Brain microvascular endothelial cell (primary cell): Measurements from ENCODE around the gene FABP3.

Experiments
- DNase-seq: peaks from one replicate; pipeline ENCODE4 v3.0.0-alpha.2; 2020
- H3K27ac ChIP-seq: fragments of 250-450 bp; sonication (Bioruptor Pico); 2 replicates; pipeline ENCODE4 v1.5.1; 2020; ENCODE audit warnings: mild to moderate bottlenecking, moderate library complexity
- H3K27me3 ChIP-seq: fragments of 250-450 bp; sonication (Bioruptor Pico); replicated peaks from 2 replicates; pipeline ENCODE4 v1.5.1; 2020; ENCODE audit warnings: mild to moderate bottlenecking
- H3K36me3 ChIP-seq: fragments of 250-450 bp; sonication (Bioruptor Pico); replicated peaks from 2 replicates; pipeline ENCODE4 v1.5.1; 2020; ENCODE audit warnings: mild to moderate bottlenecking
- H3K4me3 ChIP-seq: 2 replicates; pipeline ENCODE4 v1.5.1; 2011; ENCODE audit warnings: low read depth, mild to moderate bottlenecking, control low read depth, low read length, moderate library complexity
- in situ Hi-C: cut with HindIII; loops from 2 replicates; pipeline ENCODE4 v1.10.0; 2017; ENCODE audit warnings: low sequenced_read_pairs, low pct_ligation_motif_present
- TF ChIP-seq, protein P1 (sequence below): IDR thresholded peaks from 2 replicates; pipeline ENCODE4 v1.5.1; 2011; ENCODE audit warnings: low read depth, mild to moderate bottlenecking, moderate library complexity, low read length, control low read depth, inconsistent platforms; ENCODE audit errors: missing control alignments

The FABP3 gene

GRCh38 chr1:31335007-31335406 is 37.9 kb downstream of the FABP3 start:
- no peak overlapping the region for H3K27ac ChIP-seq
- no peaks in the 10 kb centered on the region for H3K36me3 ChIP-seq
- H3K27me3 ChIP-seq: no peaks in the 10 kb centered on the region
- in situ Hi-C loops: no loop called here
- TF ChIP-seq, protein P1, sequence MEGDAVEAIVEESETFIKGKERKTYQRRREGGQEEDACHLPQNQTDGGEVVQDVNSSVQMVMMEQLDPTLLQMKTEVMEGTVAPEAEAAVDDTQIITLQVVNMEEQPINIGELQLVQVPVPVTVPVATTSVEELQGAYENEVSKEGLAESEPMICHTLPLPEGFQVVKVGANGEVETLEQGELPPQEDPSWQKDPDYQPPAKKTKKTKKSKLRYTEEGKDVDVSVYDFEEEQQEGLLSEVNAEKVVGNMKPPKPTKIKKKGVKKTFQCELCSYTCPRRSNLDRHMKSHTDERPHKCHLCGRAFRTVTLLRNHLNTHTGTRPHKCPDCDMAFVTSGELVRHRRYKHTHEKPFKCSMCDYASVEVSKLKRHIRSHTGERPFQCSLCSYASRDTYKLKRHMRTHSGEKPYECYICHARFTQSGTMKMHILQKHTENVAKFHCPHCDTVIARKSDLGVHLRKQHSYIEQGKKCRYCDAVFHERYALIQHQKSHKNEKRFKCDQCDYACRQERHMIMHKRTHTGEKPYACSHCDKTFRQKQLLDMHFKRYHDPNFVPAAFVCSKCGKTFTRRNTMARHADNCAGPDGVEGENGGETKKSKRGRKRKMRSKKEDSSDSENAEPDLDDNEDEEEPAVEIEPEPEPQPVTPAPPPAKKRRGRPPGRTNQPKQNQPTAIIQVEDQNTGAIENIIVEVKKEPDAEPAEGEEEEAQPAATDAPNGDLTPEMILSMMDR: peak; percentile 64
- peak; percentile 7 for DNase-seq
- no peak overlapping the region for H3K4me3 ChIP-seq

DNA sequence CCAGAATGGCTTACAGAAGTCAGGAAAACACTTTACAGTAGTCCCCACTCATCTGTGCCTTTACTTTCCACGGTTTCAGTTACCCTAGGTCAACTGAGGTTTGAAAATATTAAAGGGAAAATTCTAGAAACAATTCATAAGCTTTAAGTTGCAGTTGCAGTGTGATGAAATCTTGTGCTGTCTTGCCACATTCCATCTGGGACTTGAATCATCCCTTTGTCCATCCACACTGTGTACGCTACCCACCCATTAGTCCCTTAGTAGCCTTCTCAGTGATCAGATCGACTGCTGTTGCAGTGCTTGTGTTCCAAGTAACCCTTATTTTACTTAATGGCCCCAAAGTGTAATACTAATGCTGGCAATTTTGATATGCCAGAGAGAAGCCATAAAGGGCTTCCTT is 45.5 kb downstream of the FABP3 start:
- DNase-seq: no peak
- no peak overlapping the region for H3K27ac ChIP-seq

DNA sequence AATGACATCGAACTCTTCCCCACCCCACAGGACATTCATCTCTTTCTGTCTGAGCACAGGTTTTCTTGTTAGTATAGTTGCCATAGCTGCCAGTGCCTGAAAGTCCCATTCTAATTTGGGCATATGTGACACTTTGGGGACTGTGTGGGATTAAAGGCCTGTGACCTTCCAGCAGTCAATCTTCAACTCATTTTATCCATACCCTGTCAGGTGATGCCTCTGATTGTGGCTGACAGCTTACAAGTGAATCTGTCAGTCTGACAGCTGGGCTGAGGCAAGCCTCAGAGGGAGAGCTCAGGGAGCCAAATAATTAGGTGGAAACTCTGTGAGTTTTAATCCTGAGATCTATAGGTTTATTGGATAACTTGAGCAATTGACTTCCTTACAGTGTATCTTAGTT is 46.4 kb downstream of the FABP3 start:
- Histone ChIP-seq H3K4me3 (no peak overlapping the region), H3K36me3 (peaks cover 5% of the 10 kb centered on the region), H3K27me3 (no peaks in the 10 kb centered on the region), H3K27ac (no peak overlapping the region)
- TF ChIP-seq, protein P1: no peak
- no peak for DNase-seq
- in situ Hi-C loops: no loop called here

More for the DNA sequence above, 45.5 kb downstream of the FABP3 start:
- in situ Hi-C loops: no loop called here
- TF ChIP-seq, protein P1: no peak
- Histone ChIP-seq H3K4me3 (no peak overlapping the region), H3K36me3 (peaks cover 3% of the 10 kb centered on the region), H3K27me3 (no peaks in the 10 kb centered on the region)

- Histone ChIP-seq H3K4me3 (no peak overlapping the region), H3K27ac (no peak overlapping the region), H3K36me3 (peaks cover 5% of the 10 kb centered on the region), H3K27me3 (no peaks in the 10 kb centered on the region)
- DNase-seq: no peak
- TF ChIP-seq, protein P1: no peak
- in situ Hi-C loops: no loop called here
Observed at GRCh38 chr1:31324992-31325391, 47.9 kb downstream of the FABP3 start.

GRCh38 chr1:31324093-31324492 is 48.8 kb downstream of the FABP3 start:
- H3K36me3 ChIP-seq: peaks cover 5% of the 10 kb centered on the region
- no peak overlapping the region for H3K4me3 ChIP-seq
- TF ChIP-seq, protein P1: no peak
- in situ Hi-C loops: no loop called here
- no peak for DNase-seq
- no peaks in the 10 kb centered on the region for H3K27me3 ChIP-seq
- no peak overlapping the region for H3K27ac ChIP-seq

DNA sequence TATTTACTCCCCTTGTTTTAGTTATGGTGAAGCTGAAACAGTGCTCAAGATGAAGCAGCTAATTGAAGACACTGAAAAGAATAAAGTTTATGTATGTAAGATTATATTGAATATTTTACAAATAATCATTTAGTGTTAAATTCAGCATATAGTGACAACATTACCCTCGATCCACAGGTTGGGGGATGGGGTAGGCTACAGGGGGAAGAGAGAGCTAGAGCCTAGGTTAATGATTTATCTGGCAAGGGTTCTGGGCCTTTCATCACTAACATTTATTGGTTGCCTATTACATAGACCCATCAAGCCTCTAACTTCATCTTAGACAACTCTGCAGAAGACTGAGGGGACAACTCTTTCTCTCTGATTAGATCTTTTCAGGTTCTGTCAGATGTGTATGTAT is 54.7 kb downstream of the FABP3 start:
- TF ChIP-seq, protein P1: no peak

More for the DNA sequence above, 54.7 kb downstream of the FABP3 start:
- Histone ChIP-seq H3K36me3 (peaks cover 21% of the 10 kb centered on the region), H3K27ac (no peak overlapping the region), H3K4me3 (no peak overlapping the region), H3K27me3 (no peaks in the 10 kb centered on the region)
- in situ Hi-C loops: no loop called here
- DNase-seq: no peak
